GM12878 (cell line): ENCODE measurements around the gene TAF4.
A peak's percentile ranks its signal among the peaks of the same experiment; 100 is the strongest.

Experiments
- EP300 ChIP-seq, 2 experiments: fragments of 150-350 bp in 1 of 2; IDR thresholded peaks; 2 replicates each; pipeline ENCODE4 v1.6.1; 2011 to 2012; ENCODE audit warnings: low read depth in 2 of 2, low read length in 2 of 2, borderline replicate concordance in 1 of 2, improper control_type of control experiment in 1 of 2, inconsistent platforms in 1 of 2; ENCODE audit not compliant: control insufficient read depth in 1 of 2
- FOXK2 ChIP-seq: fragments of 450-650 bp; IDR thresholded peaks from 2 replicates; pipeline ENCODE4 v1.6.1; 2017; ENCODE audit warnings: mild to moderate bottlenecking, moderate library complexity
- NRF1 ChIP-seq: conservative IDR thresholded peaks from 2 replicates; pipeline ENCODE4 v1.6.1; 2011; ENCODE audit warnings: mild to moderate bottlenecking, low read depth, low read length, improper control_type of control experiment
- POLR2AphosphoS5 ChIP-seq: IDR thresholded peaks from 2 replicates; pipeline ENCODE4 v1.6.1; 2011; ENCODE audit warnings: mild to moderate bottlenecking, low read length, inconsistent platforms
- SMC3 ChIP-seq: IDR thresholded peaks from 2 replicates; pipeline ENCODE4 v1.6.1; 2011; ENCODE audit warnings: low read length, improper control_type of control experiment, borderline replicate concordance
- TF ChIP-seq, protein P1 (sequence below), 3 experiments: IDR thresholded peaks in 2 of 3; conservative IDR thresholded peaks in 1 of 3; 2 replicates each; pipeline ENCODE4 v1.5.1; 2011; ENCODE audit warnings: low read depth in 3 of 3, low read length in 3 of 3, mild to moderate bottlenecking in 3 of 3, control low read depth in 2 of 3, moderate library complexity in 2 of 3, inconsistent platforms in 1 of 3, mixed read lengths in 1 of 3; ENCODE audit not compliant: control insufficient read depth in 2 of 3, insufficient read depth in 1 of 3; ENCODE audit errors: extremely low read depth in 1 of 3
- TF ChIP-seq, protein P2 (sequence below): fragments of 450-650 bp; IDR thresholded peaks from 2 replicates; pipeline ENCODE4 v1.6.1; 2017; ENCODE audit warnings: borderline replicate concordance
- TF ChIP-seq, protein P3 (sequence below): fragments of 450-650 bp; IDR thresholded peaks from 2 replicates; pipeline ENCODE4 v1.6.1; 2017; ENCODE audit warnings: mild to moderate bottlenecking, moderate library complexity

DNA sequence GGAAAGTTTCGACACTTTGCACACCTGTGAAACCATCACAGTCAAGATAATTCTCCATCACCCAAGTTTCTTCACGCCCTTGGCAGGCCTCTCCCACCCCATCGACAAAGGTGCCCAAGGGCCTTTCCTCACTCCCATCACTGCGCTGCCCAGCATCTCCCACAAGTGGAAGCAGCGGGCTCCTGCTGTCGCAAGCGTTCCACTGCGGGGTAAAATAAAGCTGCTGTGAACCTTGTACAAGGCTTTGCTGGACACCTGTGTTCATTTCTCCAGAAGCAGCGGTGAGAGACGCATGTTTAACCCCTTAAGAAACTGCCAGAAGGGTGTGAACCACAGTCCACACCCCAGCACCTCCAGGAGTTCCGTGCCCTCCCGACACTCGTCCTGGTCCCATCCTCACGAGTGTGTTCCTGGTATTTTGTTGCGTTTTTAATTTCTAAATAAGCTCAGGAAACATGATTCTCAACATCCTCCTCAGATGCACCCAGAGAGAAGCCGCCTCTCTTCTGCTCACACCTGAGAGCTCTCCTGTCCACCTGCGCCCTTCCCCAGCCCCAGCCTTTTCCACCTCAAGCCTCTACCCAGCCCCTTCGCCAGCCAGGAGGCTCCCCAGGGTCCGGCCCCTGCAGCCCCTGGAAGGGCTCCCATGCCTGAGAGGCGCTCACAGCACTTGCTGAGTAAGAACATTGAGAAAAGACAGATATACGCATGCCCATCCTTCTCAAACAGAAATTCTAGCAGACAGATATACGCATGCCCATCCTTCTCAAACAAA, 97.5 kb downstream of the TAF4 start:
- TF ChIP-seq EP300 (IDR thresholded peaks at IDR 0.05; ENCODE audit: borderline replicate concordance in 1 of 2, control insufficient read depth in 1 of 2, low read depth in 2 of 2, low read length in 2 of 2), result no peak
- TF ChIP-seq, protein P1, sequence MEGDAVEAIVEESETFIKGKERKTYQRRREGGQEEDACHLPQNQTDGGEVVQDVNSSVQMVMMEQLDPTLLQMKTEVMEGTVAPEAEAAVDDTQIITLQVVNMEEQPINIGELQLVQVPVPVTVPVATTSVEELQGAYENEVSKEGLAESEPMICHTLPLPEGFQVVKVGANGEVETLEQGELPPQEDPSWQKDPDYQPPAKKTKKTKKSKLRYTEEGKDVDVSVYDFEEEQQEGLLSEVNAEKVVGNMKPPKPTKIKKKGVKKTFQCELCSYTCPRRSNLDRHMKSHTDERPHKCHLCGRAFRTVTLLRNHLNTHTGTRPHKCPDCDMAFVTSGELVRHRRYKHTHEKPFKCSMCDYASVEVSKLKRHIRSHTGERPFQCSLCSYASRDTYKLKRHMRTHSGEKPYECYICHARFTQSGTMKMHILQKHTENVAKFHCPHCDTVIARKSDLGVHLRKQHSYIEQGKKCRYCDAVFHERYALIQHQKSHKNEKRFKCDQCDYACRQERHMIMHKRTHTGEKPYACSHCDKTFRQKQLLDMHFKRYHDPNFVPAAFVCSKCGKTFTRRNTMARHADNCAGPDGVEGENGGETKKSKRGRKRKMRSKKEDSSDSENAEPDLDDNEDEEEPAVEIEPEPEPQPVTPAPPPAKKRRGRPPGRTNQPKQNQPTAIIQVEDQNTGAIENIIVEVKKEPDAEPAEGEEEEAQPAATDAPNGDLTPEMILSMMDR (IDR thresholded peaks at IDR 0.05 in 2 of 3, conservative IDR thresholded peaks at IDR 0.05 in 1 of 3; ENCODE audit: control insufficient read depth in 2 of 3, extremely low read depth in 1 of 3, insufficient read depth in 1 of 3, low read depth in 3 of 3, low read length in 3 of 3), result no peak
- no peak for TF ChIP-seq POLR2AphosphoS5
- TF ChIP-seq NRF1, result no peak
- no peak for TF ChIP-seq SMC3
- TF ChIP-seq, protein P2, sequence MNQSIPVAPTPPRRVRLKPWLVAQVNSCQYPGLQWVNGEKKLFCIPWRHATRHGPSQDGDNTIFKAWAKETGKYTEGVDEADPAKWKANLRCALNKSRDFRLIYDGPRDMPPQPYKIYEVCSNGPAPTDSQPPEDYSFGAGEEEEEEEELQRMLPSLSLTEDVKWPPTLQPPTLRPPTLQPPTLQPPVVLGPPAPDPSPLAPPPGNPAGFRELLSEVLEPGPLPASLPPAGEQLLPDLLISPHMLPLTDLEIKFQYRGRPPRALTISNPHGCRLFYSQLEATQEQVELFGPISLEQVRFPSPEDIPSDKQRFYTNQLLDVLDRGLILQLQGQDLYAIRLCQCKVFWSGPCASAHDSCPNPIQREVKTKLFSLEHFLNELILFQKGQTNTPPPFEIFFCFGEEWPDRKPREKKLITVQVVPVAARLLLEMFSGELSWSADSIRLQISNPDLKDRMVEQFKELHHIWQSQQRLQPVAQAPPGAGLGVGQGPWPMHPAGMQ, result no peak
- TF ChIP-seq, protein P3, sequence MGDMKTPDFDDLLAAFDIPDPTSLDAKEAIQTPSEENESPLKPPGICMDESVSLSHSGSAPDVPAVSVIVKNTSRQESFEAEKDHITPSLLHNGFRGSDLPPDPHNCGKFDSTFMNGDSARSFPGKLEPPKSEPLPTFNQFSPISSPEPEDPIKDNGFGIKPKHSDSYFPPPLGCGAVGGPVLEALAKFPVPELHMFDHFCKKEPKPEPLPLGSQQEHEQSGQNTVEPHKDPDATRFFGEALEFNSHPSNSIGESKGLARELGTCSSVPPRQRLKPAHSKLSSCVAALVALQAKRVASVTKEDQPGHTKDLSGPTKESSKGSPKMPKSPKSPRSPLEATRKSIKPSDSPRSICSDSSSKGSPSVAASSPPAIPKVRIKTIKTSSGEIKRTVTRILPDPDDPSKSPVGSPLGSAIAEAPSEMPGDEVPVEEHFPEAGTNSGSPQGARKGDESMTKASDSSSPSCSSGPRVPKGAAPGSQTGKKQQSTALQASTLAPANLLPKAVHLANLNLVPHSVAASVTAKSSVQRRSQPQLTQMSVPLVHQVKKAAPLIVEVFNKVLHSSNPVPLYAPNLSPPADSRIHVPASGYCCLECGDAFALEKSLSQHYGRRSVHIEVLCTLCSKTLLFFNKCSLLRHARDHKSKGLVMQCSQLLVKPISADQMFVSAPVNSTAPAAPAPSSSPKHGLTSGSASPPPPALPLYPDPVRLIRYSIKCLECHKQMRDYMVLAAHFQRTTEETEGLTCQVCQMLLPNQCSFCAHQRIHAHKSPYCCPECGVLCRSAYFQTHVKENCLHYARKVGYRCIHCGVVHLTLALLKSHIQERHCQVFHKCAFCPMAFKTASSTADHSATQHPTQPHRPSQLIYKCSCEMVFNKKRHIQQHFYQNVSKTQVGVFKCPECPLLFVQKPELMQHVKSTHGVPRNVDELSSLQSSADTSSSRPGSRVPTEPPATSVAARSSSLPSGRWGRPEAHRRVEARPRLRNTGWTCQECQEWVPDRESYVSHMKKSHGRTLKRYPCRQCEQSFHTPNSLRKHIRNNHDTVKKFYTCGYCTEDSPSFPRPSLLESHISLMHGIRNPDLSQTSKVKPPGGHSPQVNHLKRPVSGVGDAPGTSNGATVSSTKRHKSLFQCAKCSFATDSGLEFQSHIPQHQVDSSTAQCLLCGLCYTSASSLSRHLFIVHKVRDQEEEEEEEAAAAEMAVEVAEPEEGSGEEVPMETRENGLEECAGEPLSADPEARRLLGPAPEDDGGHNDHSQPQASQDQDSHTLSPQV, result no peak
- 0 out of 2 replicates have a peak, but pooled peaks have one; percentile 12 for TF ChIP-seq FOXK2
